ENCODE results near the gene PAX4. TPM values are rescaled to one million over a fixed set of nuclear protein-coding genes. Genes with fewer than 3 reads are reported as not detected.

Gene PAX4
- total RNA-seq, 1 experiment from 2014 or later: not detected

GRCh38 chr7:127628445-127628844, 10.5 kb upstream of the PAX4 start:
- Histone ChIP-seq H3K56ac (ENCODE audit: insufficient read length, low read depth, low read length) (no peak overlapping the region), H2BK5ac (ENCODE audit: insufficient read length, low read length) (no peak overlapping the region), H4K20me1 (ENCODE audit: control insufficient read depth, insufficient read depth, insufficient read length) (no peaks in the 10 kb centered on the region), H3K4me1 (ENCODE audit: insufficient read depth, low read length) (no peaks in the 10 kb centered on the region), H3K14ac (ENCODE audit: insufficient read depth, low read length) (no peak overlapping the region), H3T11ph (ENCODE audit: low read length) (no peak overlapping the region), H3K23ac (ENCODE audit: insufficient read length, low read depth, low read length) (no peak overlapping the region), H4K91ac (ENCODE audit: insufficient read length, low read depth, low read length) (no peak overlapping the region), H2AFZ (ENCODE audit: low read length) (no peak overlapping the region), H2BK12ac (ENCODE audit: insufficient read length, low read depth, low read length) (no peak overlapping the region), H2AK5ac (ENCODE audit: insufficient read length, low read length) (no peak overlapping the region), H4K5ac (ENCODE audit: insufficient read length, low read depth, low read length) (no peak overlapping the region), H4K8ac (replicated peaks; ENCODE audit: insufficient read length, low read depth, low read length) (no peak overlapping the region), H3K9ac (ENCODE audit: extremely low read depth, insufficient read length, low read length) (no peak overlapping the region), H2BK20ac (ENCODE audit: low read depth, low read length, poor library complexity, severe bottlenecking) (no peak overlapping the region), H3K4ac (ENCODE audit: low read depth, low read length) (no peak overlapping the region), H3K79me2 (ENCODE audit: insufficient read depth, low read length) (no peaks in the 10 kb centered on the region), H3K79me1 (ENCODE audit: insufficient read depth, low read depth, low read length, poor library complexity, severe bottlenecking) (no peaks in the 10 kb centered on the region), H2BK120ac (ENCODE audit: low read depth, low read length, poor library complexity, severe bottlenecking) (no peak overlapping the region), H3K27ac (ENCODE audit: insufficient read length, low read depth, low read length) (no peak overlapping the region), H3K9me3 (ENCODE audit: control insufficient read depth, low read depth, low read length) (no peaks in the 10 kb centered on the region), H3K27me3 (ENCODE audit: insufficient read depth, low read length) (no peaks in the 10 kb centered on the region), H2BK15ac (ENCODE audit: low read depth, low read length) (no peak overlapping the region), H3K23me2 (ENCODE audit: insufficient read length, low read depth, low read length, poor library complexity, severe bottlenecking) (no peaks in the 10 kb centered on the region), H3K4me2 (ENCODE audit: insufficient read depth, insufficient read length, low read length) (no peak overlapping the region), H3K18ac (ENCODE audit: insufficient read length, low read depth, low read length) (no peak overlapping the region)
- TF ChIP-seq CTCF (conservative IDR thresholded peaks at IDR 0.05): peak; percentile 58; the same call in 2 of the 3 replicates
- DNase-seq: peak; percentile 68
- Mint-ChIP-seq H3K4me3 (no peak overlapping the region), H3K27me3 (ENCODE audit: low read depth) (peaks cover 17% of the 10 kb centered on the region), H3K9me3 (no peaks in the 10 kb centered on the region; a peak in 2 of 5 replicates), H3K4me1 (peaks cover 3 to 11% of the 10 kb centered on the region in 2 experiments), H3K27ac (0 out of 7 replicates have a peak overlapping the region, but pooled peaks of 1 of the 3 experiments have one; percentile 65), H3K36me3 (ENCODE audit: insufficient read depth in 1 of 3, low read depth in 3 of 3) (no peaks in the 10 kb centered on the region)
- no CpG with 5 or more reads among the region's 3 CpGs for WGBS (ENCODE audit: extremely low coverage, insufficient read length, low lambda C conversion rate)
